ENCODE results near the gene ARGFX.

ARGFX gene

DNA sequence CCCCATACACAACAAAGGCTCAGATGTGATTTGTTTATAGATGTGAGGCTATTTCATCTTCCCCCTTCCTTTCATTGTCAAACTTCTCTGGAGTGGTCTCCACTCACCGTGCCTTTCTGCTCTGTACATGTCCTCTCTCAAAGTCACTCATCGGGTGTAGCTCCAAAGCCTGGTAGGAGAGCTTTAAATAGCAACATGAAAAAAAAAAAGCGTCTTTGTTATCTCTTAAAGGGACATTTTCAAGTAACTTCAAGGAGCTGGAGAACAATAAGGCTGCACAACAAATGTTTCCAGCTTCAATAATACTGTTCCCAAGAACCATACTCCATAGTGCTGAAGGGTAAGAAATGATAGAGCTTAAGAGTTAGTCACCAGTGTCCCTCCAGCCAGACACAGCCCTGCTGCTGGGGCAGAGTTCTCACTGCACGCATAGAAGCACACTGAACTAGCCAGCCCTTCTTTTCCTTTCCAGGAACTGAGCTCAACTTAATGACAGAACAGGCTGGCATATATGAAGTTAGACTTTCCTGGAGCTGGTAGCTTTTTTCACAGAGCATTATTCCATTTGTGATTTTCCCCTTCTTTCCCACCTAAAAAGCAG lies 33.6 kb downstream of the ARGFX start:
- no peak for DNase-seq

DNA sequence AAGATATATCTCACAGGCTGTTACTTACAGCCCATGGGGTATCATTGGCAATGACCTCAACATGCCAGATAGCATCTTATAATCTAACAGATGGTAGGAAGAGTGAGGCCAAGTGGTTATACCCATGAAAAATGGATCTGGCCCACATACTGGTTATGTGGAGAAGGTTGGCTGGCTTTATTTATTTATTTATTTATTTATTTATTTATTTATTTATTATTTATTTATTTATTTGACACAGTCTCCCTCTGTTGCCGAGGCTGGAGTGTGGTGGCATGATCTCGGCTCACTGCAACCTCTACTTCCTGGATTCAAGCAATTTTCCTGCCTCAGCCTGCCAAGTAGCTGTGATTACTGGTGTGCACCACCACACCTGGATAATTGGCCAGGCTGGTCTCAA lies 37.0 kb downstream of the ARGFX start:
- no peak for DNase-seq

DNA sequence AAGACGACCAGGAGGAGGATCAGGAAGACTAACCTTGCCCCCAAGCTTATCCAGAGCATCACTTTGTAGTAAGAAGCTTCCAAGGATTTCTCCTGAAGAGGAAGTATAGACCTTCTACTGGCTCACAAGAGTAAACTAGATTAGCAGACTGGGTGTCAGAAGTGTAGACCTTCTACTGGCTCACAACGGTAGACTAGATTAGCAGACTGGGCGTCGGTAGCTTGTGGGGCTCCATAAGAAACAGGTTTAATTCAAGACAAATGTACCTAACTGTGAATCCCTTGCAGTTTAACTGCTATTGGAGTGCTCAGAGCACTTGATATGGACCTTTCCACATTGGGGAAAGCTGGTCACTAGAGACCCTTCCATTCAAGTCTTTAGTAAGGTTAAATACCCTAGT lies 38.4 kb downstream of the ARGFX start:
- DNase-seq, result no peak

Measured in NCI-H1694 (cell line).